H7 (cell line): ENCODE measurements around the gene TRMU. TPM values are rescaled to one million over a fixed set of nuclear protein-coding genes. Genes with fewer than 3 reads are reported as not detected.
A peak's percentile ranks its signal among the peaks of the same experiment; 100 is the strongest.

Source experiments
- DNase-seq: peaks from one replicate; pipeline ENCODE4 v3.0.0; 2012
- H3K27me3 ChIP-seq: 2 replicates; pipeline ENCODE4 v1.6.0; 2011; ENCODE audit warnings: mild to moderate bottlenecking, low read length; ENCODE audit not compliant: control insufficient read depth, insufficient read depth
- H3K36me3 ChIP-seq: replicated peaks from 2 replicates; pipeline ENCODE4 v1.5.1; 2011; ENCODE audit warnings: low read length; ENCODE audit not compliant: control insufficient read depth, insufficient read depth
- H3K4me3 ChIP-seq: 2 replicates; pipeline ENCODE4 v1.5.1; 2011; ENCODE audit warnings: low read depth, mild to moderate bottlenecking, control low read depth, low read length, moderate library complexity; ENCODE audit not compliant: insufficient read depth
- total RNA-seq: library from RNA; depleted of rRNA; stranded (reverse); fragments of >200 nt; shearing (Covaris generic); gene quantifications from 2 replicates; pipeline ENCODE4 v1.2.3, GENCODE V29; 2014

The TRMU gene
- total RNA-seq, 1 experiment from 2014 or later, result 72.9 TPM

GRCh38 chr22:46354176-46354992 is 18.9 kb downstream of the TRMU start:
- H3K36me3 ChIP-seq, result peaks cover 25% of the 10 kb centered on the region
- DNase-seq, result no peak
- H3K27me3 ChIP-seq, result no peaks in the 10 kb centered on the region

GRCh38 chr22:46354993-46355305 is 19.4 kb downstream of the TRMU start:
- no peaks in the 10 kb centered on the region for H3K27me3 ChIP-seq
- peaks cover 22% of the 10 kb centered on the region for H3K36me3 ChIP-seq
- peak; percentile 53 for DNase-seq
- H3K4me3 ChIP-seq, result no peak overlapping the region

More at GRCh38 chr22:46354176-46354992, 18.9 kb downstream of the TRMU start:
- H3K4me3 ChIP-seq, result no peak overlapping the region

GRCh38 chr22:46355369-46355995 is 20.0 kb downstream of the TRMU start:
- Histone ChIP-seq H3K4me3 (no peak overlapping the region), H3K27me3 (no peaks in the 10 kb centered on the region), H3K36me3 (peaks cover 18% of the 10 kb centered on the region)
- peak; percentile 98 for DNase-seq

- H3K36me3 ChIP-seq, result peaks cover 15% of the 10 kb centered on the region
- H3K27me3 ChIP-seq, result no peaks in the 10 kb centered on the region
- no peak overlapping the region for H3K4me3 ChIP-seq
- DNase-seq, result no peak
Measured at GRCh38 chr22:46355996-46356471, 20.5 kb downstream of the TRMU start.

- DNase-seq, result peak; percentile 72
- Histone ChIP-seq H3K36me3 (peaks cover 12% of the 10 kb centered on the region), H3K27me3 (no peaks in the 10 kb centered on the region), H3K4me3 (no peak overlapping the region)
Measured at GRCh38 chr22:46356496-46357480, 21.3 kb downstream of the TRMU start.

- Histone ChIP-seq H3K4me3 (no peak overlapping the region), H3K36me3 (peaks cover 8% of the 10 kb centered on the region), H3K27me3 (no peaks in the 10 kb centered on the region)
- DNase-seq, result peak; percentile 54
Measured at GRCh38 chr22:46357711-46358520, 22.4 kb downstream of the TRMU start.

- H3K36me3 ChIP-seq, result peaks cover 5% of the 10 kb centered on the region
- no peaks in the 10 kb centered on the region for H3K27me3 ChIP-seq
- DNase-seq, result no peak
- no peak overlapping the region for H3K4me3 ChIP-seq
Measured at GRCh38 chr22:46358766-46359165, 23.3 kb downstream of the TRMU start.

GRCh38 chr22:46359362-46359761 is 23.8 kb downstream of the TRMU start:
- Histone ChIP-seq H3K4me3 (no peak overlapping the region), H3K36me3 (peaks cover 2% of the 10 kb centered on the region; the same call in 1 of the 2 replicates), H3K27me3 (no peaks in the 10 kb centered on the region)
- DNase-seq, result no peak

- no peak for DNase-seq
- peaks cover 2% of the 10 kb centered on the region; the same call in 1 of the 2 replicates for H3K36me3 ChIP-seq
- H3K4me3 ChIP-seq, result no peak overlapping the region
- no peaks in the 10 kb centered on the region for H3K27me3 ChIP-seq
Measured at GRCh38 chr22:46360097-46360496, 24.6 kb downstream of the TRMU start.

GRCh38 chr22:46360891-46361290 is 25.4 kb downstream of the TRMU start:
- no peaks in the 10 kb centered on the region for H3K27me3 ChIP-seq
- H3K4me3 ChIP-seq, result no peak overlapping the region
- DNase-seq, result no peak
- peaks cover 2% of the 10 kb centered on the region; the same call in 1 of the 2 replicates for H3K36me3 ChIP-seq

GRCh38 chr22:46361826-46362202 is 26.3 kb downstream of the TRMU start:
- H3K27me3 ChIP-seq, result no peaks in the 10 kb centered on the region
- peak; percentile 40 for DNase-seq
- H3K4me3 ChIP-seq, result no peak overlapping the region
- H3K36me3 ChIP-seq, result no peaks in the 10 kb centered on the region; the same call in 1 of the 2 replicates

- Histone ChIP-seq H3K27me3 (no peaks in the 10 kb centered on the region), H3K36me3 (no peaks in the 10 kb centered on the region; the same call in 1 of the 2 replicates), H3K4me3 (no peak overlapping the region)
- peak; percentile 67 for DNase-seq
Measured at GRCh38 chr22:46362203-46362933, 26.9 kb downstream of the TRMU start.

GRCh38 chr22:46362934-46363515 is 27.5 kb downstream of the TRMU start:
- no peak for DNase-seq
- Histone ChIP-seq H3K36me3 (no peaks in the 10 kb centered on the region; the same call in 1 of the 2 replicates), H3K27me3 (no peaks in the 10 kb centered on the region), H3K4me3 (no peak overlapping the region)
